Psoas muscle (tissue), 8 donors: ENCODE measurements around the gene FER. TPM values are rescaled to one million over a fixed set of nuclear protein-coding genes. Genes with fewer than 3 reads are reported as not detected.

Experiments
- ATAC-seq, 4 donors: fragments of 200-7000 bp; cut with Tn5 transposase; one replicate each; pipeline ENCODE4 v1.9.1; 2020; ENCODE audit warnings: moderate library complexity in 3 of 4, mild to moderate bottlenecking in 2 of 4
- DNase-seq, 2 donors: peaks; one replicate each; pipeline ENCODE4 v3.0.0-alpha.2; 2020
- H3K27ac ChIP-seq: fragments of 200-600 bp; one replicate; pipeline ENCODE4 v1.8.0; 2022
- H3K27me3 ChIP-seq, 3 donors: fragments of 200-600 bp in 1 of 3; one replicate each; pipeline versions ENCODE4 v1.6.1 to v1.8.0; 2013 to 2022; ENCODE audit warnings: low read length in 2 of 3, mild to moderate bottlenecking in 2 of 3, moderate library complexity in 1 of 3; ENCODE audit not compliant: insufficient read depth in 3 of 3
- H3K36me3 ChIP-seq, 2 donors: fragments of 200-600 bp in 1 of 2; one replicate each; pipeline versions ENCODE4 v1.6.1 to v1.8.0; 2013 to 2022; ENCODE audit warnings: low read depth in 1 of 2, mild to moderate bottlenecking in 1 of 2, moderate library complexity in 1 of 2; ENCODE audit not compliant: insufficient read depth in 1 of 2
- H3K4me1 ChIP-seq: fragments of 200-600 bp; one replicate; pipeline ENCODE4 v1.8.0; 2022
- H3K4me3 ChIP-seq: fragments of 200-600 bp; one replicate; pipeline ENCODE4 v1.8.0; 2022; ENCODE audit warnings: mild to moderate bottlenecking
- H3K9me3 ChIP-seq: fragments of 200-600 bp; one replicate; pipeline ENCODE4 v1.8.0; 2022
- CTCF ChIP-seq: fragments of 200-600 bp; IDR thresholded peaks from one replicate; pipeline ENCODE4 v1.8.0; 2022; ENCODE audit warnings: antibody characterized with exemption
- WGBS, 3 donors: extraction: QIAGEN DNeasy Blood & Tissue Kit; methylation state at CpG; one replicate each; pipeline versions ENCODE4 v1.1.6 to v1.1.7; 2013; 5-methylcytosine and 5-hydroxymethylcytosine counted together
- intact Hi-C, 2 donors: fragments of 100-400 bp; cut with DNase I; formaldehyde crosslinking; loops; one replicate each; pipeline versions ENCODE4 v1.11.0 to v1.14.2; 2022
- polyA plus RNA-seq, 3 donors: library from polyadenylated mRNA; stranded (reverse); fragments of 200-250 nt; gene quantifications; one replicate each; pipeline ENCODE4 v1.2.3, GENCODE V29; 2013
- total RNA-seq, 4 donors: library from RNA; stranded (reverse); fragmentation: NEBNext Ultra II Directional in 2 of 4; extraction: Animal tissue kit (Norgen Biotek cat#: 25700) in 2 of 4; gene quantifications; one replicate each; pipeline versions ENCODE4 v1.2.1 to v1.2.4, GENCODE V29; 2021 to 2023
- donor health status: healthy with polysubstance abuse.
- donor health status: DM: no; HTN: no; CAD: no; lungs with moderate emphysema.
- donor health status: Bipolar disorder and iron deficiency.
- donor health status: healthy.
- donor health status: DM: yes; HTN: yes; CAD: no.
- donor health status: DM: no; HTN: no; CAD: no.
- donor health status: DM: no; HTN: no; CAD: no.
- donor health status: DM: yes; HTN: yes; CAD: no.

The FER gene
- total and polyA plus RNA-seq, 7 donors: 0.66 to 7.6 (median 4.6) TPM

GRCh38 chr5:109146591-109146990, 398.9 kb downstream of the FER start:
- WGBS, 3 donors: 92 to 95% (median 95%) methylated on average over 3 of the region's 3 CpGs
- intact Hi-C loops: no loop called here

GRCh38 chr5:109152565-109152964, 404.9 kb downstream of the FER start:
- intact Hi-C loops: no loop called here
- ATAC-seq (no peak), DNase-seq (no peak)
- TF ChIP-seq CTCF: no peak
- Histone ChIP-seq H3K4me3 (no peak overlapping the region), H3K4me1 (no peaks in the 10 kb centered on the region), H3K36me3 (no peaks in the 10 kb centered on the region), H3K27me3 (no peaks in the 10 kb centered on the region), H3K27ac (no peak overlapping the region), H3K9me3 (no peaks in the 10 kb centered on the region)
- 57 to 70% (median 61%) methylated on average over 4 of the region's 4 CpGs for WGBS, 3 donors

More at GRCh38 chr5:109146591-109146990, 398.9 kb downstream of the FER start:
- Histone ChIP-seq H3K9me3 (no peaks in the 10 kb centered on the region), H3K27me3 (no peaks in the 10 kb centered on the region), H3K36me3 (no peaks in the 10 kb centered on the region), H3K4me1 (no peaks in the 10 kb centered on the region), H3K27ac (no peak overlapping the region), H3K4me3 (no peak overlapping the region)
- DNase-seq (no peak), ATAC-seq (no peak)
- TF ChIP-seq CTCF: no peak

DNA sequence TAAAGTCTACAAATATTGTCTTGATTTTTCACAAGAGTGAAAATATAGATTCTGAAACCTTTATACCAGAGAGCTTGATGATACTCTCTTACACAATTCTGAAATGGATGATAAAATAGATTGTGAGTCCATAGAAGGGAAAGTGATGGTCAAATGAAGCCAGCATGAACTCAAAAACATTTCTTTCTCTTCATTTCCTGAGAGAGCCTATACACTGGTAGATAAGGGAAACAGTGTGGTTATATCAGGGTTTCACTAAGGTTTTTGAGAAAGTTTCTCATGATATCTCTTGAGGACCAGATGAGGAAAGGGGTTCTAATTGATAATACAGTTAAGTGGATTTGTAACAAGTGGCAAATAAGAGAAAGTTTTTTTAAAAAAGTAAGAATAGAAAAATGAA, 407.9 kb downstream of the FER start:
- intact Hi-C loops: no loop called here

GRCh38 chr5:109156885-109157284, 409.2 kb downstream of the FER start:
- no peak for ATAC-seq
- Histone ChIP-seq H3K36me3 (no peaks in the 10 kb centered on the region), H3K9me3 (no peaks in the 10 kb centered on the region), H3K27me3 (no peaks in the 10 kb centered on the region), H3K27ac (no peak overlapping the region), H3K4me3 (no peak overlapping the region), H3K4me1 (no peaks in the 10 kb centered on the region)
- TF ChIP-seq CTCF: no peak
- no peak for DNase-seq
- intact Hi-C loops: no loop called here

More for the DNA sequence above, 407.9 kb downstream of the FER start:
- DNase-seq (no peak), ATAC-seq (no peak)
- TF ChIP-seq CTCF: no peak
- no peak overlapping the region for H3K4me3 ChIP-seq
- no peaks in the 10 kb centered on the region for H3K36me3 ChIP-seq
- H3K27me3 ChIP-seq: no peaks in the 10 kb centered on the region
- H3K4me1 ChIP-seq: no peaks in the 10 kb centered on the region
- no peaks in the 10 kb centered on the region for H3K9me3 ChIP-seq
- no peak overlapping the region for H3K27ac ChIP-seq

- no peaks in the 10 kb centered on the region for H3K4me1 ChIP-seq
- ATAC-seq (no peak), DNase-seq (no peak)
- WGBS, 3 donors: 90 to 96% (median 92%) methylated on average over 3 of the region's 3 CpGs
- H3K36me3 ChIP-seq: no peaks in the 10 kb centered on the region
- intact Hi-C loops: no loop called here
- no peak for TF ChIP-seq CTCF
- H3K27ac ChIP-seq: no peak overlapping the region
- H3K27me3 ChIP-seq: no peaks in the 10 kb centered on the region
- H3K4me3 ChIP-seq: no peak overlapping the region
- H3K9me3 ChIP-seq: no peaks in the 10 kb centered on the region
Measured at GRCh38 chr5:109160468-109160867, 412.8 kb downstream of the FER start.
